ENCODE measurements around the gene CAMKMT.

CAMKMT gene

GRCh38 chr2:44804406-44805265 lies 442.9 kb downstream of the CAMKMT start:
- H3K4me3 ChIP-seq (ENCODE audit: low read depth, low read length) = no peak overlapping the region
- no peak for TF ChIP-seq CTCF (IDR thresholded peaks at IDR 0.05; ENCODE audit: low read depth, low read length)

- no peak overlapping the region for H3K4me3 ChIP-seq (ENCODE audit: low read depth, low read length)
These were observed 443.9 kb downstream of the CAMKMT start for GRCh38 chr2:44805401-44806235.

GRCh38 chr2:44807201-44808025 lies 445.7 kb downstream of the CAMKMT start:
- no peak for TF ChIP-seq CTCF (IDR thresholded peaks at IDR 0.05; ENCODE audit: low read depth, low read length)

More at GRCh38 chr2:44805401-44806235, 443.9 kb downstream of the CAMKMT start:
- no peak for TF ChIP-seq CTCF (IDR thresholded peaks at IDR 0.05; ENCODE audit: low read depth, low read length)

GRCh38 chr2:44810892-44811530 lies 449.3 kb downstream of the CAMKMT start:
- H3K4me3 ChIP-seq (ENCODE audit: low read depth, low read length) = no peak overlapping the region

More at GRCh38 chr2:44807201-44808025, 445.7 kb downstream of the CAMKMT start:
- H3K4me3 ChIP-seq (ENCODE audit: low read depth, low read length) = no peak overlapping the region

GRCh38 chr2:44813165-44813564 lies 451.4 kb downstream of the CAMKMT start:
- no peak for TF ChIP-seq CTCF (IDR thresholded peaks at IDR 0.05; ENCODE audit: low read depth, low read length)
- no peak overlapping the region for H3K4me3 ChIP-seq (ENCODE audit: low read depth, low read length)

More at GRCh38 chr2:44810892-44811530, 449.3 kb downstream of the CAMKMT start:
- no peak for TF ChIP-seq CTCF (IDR thresholded peaks at IDR 0.05; ENCODE audit: low read depth, low read length)

GRCh38 chr2:44813658-44814057 lies 451.9 kb downstream of the CAMKMT start:
- no peak for TF ChIP-seq CTCF (IDR thresholded peaks at IDR 0.05; ENCODE audit: low read depth, low read length)
- H3K4me3 ChIP-seq (ENCODE audit: low read depth, low read length) = no peak overlapping the region
